ENCODE results near the gene MAP2K5. TPM values are rescaled to one million over a fixed set of nuclear protein-coding genes. Genes with fewer than 3 reads are reported as not detected.

The MAP2K5 gene
- total RNA-seq, 1 donor from 2014 or later = 28.2 TPM

GRCh38 chr15:67738056-67738455 lies 195.6 kb downstream of the MAP2K5 start:
- DNase-seq (ENCODE audit: low spot score) = no peak
- intact Hi-C loops (cut with DNase I) = no loop called here

DNA sequence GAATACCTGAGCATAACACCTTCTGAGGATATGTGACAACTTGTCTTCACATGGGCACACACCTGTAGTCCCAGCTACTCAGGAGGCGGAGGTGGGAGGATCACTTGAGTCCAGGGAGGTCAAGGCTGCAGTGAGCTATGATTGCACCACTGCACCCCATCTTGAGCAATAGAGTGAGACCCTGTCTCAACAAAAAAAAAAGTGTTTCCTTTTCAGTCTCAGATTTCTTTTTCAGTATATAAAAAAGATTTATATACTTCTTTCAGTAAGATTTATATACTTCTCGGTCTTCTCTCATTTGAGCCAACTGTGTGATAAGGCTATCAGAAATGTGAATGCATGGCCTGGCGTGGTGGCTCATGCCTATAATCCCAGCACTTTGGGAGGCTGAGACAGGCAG lies 197.9 kb downstream of the MAP2K5 start:
- no peak for DNase-seq (ENCODE audit: low spot score)
- intact Hi-C loops (cut with DNase I) = no loop called here

DNA sequence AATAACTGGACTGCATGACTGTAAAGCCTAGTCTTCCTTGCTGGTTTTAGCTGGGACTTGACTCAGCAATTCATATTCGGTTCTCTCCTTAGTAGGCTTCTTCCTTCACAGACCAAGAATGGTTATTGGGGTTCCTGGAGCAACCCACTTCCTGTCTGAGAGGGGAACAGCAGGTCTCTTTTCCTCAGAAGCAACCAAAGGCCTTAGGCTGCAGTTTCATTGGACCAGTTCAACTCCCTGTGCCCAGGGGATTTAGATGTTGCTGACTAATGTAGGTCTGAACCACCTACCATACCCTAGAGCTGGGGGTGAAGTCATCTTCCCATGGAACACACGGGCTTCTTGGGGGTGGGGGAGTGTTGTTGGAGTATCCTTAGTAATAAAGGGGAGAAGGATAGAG lies 198.8 kb downstream of the MAP2K5 start:
- no peak for DNase-seq (ENCODE audit: low spot score)
- intact Hi-C loops (cut with DNase I) = no loop called here

- intact Hi-C loops (cut with DNase I) = no loop called here
- DNase-seq (ENCODE audit: low spot score) = no peak
These were observed 201.1 kb downstream of the MAP2K5 start for GRCh38 chr15:67743558-67743957.

DNA sequence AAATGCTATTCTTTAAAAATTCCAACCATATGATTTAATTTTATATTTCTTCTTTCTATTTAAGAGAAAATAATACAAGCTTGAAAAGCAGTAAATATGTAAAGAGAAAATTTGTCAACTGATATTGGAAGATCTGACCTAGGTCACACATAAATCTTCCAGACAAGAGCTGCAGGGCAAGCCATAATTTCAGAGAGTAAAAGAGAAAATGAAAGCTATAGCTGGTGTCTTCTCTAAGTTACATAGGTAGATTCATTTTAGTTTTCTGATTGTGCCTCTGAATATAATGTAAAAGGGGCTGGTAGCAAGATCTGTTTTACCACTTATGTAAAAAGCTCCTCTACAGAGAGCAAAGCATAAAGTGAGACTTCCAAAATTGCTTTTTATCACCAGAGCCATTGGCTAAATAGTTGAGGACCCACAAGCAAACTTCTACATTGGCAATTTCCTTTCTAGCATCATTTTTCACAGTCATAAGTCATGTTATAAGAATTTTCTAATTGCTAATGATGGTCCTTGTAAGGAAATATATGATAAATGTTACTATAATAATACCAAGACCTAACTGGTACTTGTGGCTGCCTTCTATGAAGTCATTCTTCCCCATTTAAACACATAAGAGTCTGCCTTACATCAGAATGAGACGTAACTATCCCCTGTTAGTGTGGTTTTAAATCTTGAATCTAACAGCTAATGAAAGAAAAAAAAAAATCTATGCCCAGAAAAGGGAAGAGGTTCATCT lies 202.0 kb downstream of the MAP2K5 start:
- intact Hi-C loops (cut with DNase I) = no loop called here
- DNase-seq (ENCODE audit: low spot score) = no peak

DNA sequence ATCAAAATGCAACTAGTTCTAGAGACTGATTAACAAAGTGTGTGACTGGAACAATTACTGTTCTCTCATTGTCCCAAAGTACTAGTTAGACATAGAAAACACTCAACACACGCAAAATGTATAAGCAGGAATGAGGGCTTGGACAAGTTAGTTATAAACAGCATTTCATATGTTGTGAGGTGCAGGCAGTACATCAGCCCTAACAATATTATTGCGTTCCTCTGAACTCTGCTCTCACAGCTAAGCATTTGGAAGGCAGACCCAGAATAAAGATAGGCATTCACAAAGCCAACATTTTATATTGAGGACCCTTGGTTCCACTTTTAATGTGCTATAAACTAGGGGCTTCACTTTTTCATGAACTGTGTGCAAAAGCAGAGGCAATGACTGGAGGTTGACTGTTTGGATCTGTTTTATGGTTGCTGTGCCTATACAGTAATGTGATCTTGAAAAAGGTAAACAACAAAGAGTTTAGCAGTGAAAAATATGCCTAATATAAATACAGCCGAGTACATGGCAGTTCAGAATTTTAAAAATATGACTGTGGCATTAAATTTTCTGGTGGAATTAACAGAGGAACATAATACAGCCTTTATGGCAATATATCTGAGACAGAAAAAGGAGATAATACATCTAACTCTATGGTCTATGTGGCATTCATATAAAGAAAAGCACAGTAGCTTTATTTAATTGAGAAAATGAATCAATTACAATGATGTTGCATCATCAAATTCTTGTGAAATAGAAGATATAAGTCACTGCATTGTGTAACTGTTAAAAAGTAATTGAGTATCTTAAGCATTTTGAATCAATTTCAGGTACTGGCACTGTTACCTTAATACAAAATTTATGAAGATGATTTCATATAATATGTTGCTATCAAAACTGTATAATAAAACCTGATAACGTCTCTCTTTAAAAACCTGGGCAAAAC lies 202.8 kb downstream of the MAP2K5 start:
- intact Hi-C loops (cut with DNase I) = no loop called here
- DNase-seq (ENCODE audit: low spot score) = no peak

- intact Hi-C loops (cut with DNase I) = no loop called here
- no peak for DNase-seq (ENCODE audit: low spot score)
These were observed 203.5 kb downstream of the MAP2K5 start for GRCh38 chr15:67746022-67746421.

- DNase-seq (ENCODE audit: low spot score) = no peak
These were observed 203.9 kb downstream of the MAP2K5 start for GRCh38 chr15:67746450-67746849.

DNA sequence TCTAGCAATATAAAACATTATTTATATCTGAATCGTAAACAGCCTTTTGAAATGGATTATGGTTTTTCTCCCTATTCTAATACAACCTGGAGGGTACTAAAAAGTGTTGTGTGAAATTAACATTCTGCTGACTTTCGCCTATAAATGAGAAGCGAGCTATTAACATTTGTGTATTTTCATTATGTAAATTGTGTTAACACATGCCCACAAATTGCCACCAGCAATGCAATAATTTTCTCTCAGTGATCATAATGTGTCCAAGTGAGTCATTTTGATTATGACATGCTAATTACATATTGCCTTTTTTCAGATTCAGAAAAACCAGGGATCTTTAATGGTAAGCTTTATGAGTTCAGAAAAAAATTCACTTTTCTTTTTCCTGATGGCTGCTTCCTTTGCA lies 205.4 kb downstream of the MAP2K5 start:
- intact Hi-C loops (cut with DNase I) = no loop called here
- DNase-seq (ENCODE audit: low spot score) = no peak

More at GRCh38 chr15:67746450-67746849, 203.9 kb downstream of the MAP2K5 start:
- intact Hi-C loops (cut with DNase I) = no loop called here

DNA sequence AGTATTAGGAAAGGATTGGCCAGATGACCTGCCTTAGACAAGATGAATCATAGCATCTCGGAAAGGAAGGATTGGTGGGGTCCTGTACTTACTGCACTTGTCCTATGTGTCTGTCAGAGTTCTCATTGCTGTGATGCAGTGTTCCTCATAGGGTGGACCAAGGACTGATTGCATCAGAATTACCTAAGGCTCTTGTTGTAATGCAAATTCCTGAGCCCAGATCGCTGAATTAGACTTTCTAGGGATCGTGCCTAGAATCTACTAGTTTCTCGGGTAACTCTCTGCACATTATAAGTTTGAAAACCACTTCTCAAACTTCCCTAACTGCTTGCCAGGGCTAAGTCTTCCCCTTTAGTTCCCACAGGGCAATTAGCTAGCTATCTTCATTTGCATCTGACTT lies 207.9 kb downstream of the MAP2K5 start:
- intact Hi-C loops (cut with DNase I) = no loop called here
- no peak for DNase-seq (ENCODE audit: low spot score)

DNA sequence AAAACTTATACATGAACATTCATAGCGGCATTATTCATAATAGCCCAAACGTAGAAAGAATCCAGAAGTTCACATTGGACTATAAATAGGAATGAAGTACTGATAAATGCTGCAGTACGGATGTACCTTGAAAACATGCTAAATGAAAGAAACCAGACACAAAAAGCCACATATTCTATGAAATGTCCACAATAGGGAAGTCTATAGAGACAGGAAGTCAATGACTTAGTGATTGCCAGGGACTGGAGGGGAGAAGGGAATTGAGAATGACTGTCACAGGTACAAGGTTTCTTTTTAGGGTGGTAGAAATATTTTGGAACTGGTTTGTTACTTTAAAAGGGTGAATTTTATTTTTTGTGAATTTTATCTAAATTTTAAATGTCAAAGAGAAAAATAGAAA lies 211.4 kb downstream of the MAP2K5 start:
- intact Hi-C loops (cut with DNase I) = no loop called here
- no peak for DNase-seq (ENCODE audit: low spot score)

DNA sequence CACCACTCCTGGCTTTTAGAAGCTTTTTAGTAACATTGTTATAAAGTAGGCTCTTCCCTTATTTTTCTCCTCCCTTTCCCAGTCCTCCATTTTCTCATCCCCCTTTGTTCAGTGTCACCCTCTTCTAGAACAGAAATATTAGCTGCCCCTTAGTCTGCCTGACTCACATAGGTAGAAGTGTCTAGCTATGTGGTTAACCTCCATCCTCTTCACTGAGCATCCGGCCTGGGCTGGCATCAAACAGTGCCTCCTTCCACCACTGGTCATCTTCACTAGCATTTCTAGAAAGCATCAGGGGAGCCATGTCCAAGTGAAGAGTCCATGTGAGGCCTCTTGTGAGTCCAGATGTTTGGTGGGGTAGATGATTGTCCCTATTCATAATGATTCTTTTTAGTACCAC lies 212.8 kb downstream of the MAP2K5 start:
- intact Hi-C loops (cut with DNase I) = no loop called here
- no peak for DNase-seq (ENCODE audit: low spot score)

- intact Hi-C loops (cut with DNase I) = no loop called here
These were observed 213.4 kb downstream of the MAP2K5 start for GRCh38 chr15:67755936-67756335.

DNA sequence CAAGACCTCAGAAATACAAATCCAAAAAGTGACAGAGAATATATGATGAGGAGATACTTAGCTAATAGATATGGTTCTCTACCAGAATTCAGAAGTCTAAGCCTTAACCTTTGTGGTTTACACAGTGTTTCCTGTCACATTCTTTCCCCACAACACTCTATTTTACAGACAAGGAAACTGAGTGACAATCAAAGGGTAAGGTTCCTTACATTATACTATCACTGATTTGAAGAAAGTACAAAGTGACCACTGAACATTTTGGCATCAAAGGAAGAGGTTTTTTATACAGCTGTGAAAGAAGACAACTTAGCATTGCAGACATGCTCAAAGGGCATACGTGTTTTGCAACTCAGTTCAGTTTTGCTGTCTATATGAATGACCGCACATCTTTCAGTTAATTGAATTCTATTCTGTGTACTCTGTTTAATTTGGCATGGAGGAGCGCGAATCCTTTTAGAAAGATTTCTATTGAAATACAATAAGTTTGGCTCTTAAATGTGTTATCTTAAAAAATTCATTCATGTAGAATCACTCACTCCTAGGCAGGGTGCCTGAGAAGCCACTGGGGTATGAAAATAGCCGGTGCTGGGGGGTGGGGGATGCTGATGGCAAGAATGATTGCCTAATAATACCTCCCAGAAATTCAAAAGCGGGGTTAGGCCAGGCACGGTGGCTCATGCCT lies 216.3 kb downstream of the MAP2K5 start:
- intact Hi-C loops (cut with DNase I) = no loop called here
- DNase-seq (ENCODE audit: low spot score) = no peak

More at GRCh38 chr15:67755936-67756335, 213.4 kb downstream of the MAP2K5 start:
- DNase-seq (ENCODE audit: low spot score) = no peak

- DNase-seq (ENCODE audit: low spot score) = no peak
- intact Hi-C loops (cut with DNase I) = no loop called here
These were observed 218.4 kb downstream of the MAP2K5 start for GRCh38 chr15:67760901-67761300.

- DNase-seq (ENCODE audit: low spot score) = no peak
- intact Hi-C loops (cut with DNase I) = no loop called here
These were observed 218.8 kb downstream of the MAP2K5 start for GRCh38 chr15:67761343-67761742.

GRCh38 chr15:67762610-67763368 lies 220.3 kb downstream of the MAP2K5 start:
- intact Hi-C loops (cut with DNase I) = no loop called here
- no peak for DNase-seq (ENCODE audit: low spot score)

DNA sequence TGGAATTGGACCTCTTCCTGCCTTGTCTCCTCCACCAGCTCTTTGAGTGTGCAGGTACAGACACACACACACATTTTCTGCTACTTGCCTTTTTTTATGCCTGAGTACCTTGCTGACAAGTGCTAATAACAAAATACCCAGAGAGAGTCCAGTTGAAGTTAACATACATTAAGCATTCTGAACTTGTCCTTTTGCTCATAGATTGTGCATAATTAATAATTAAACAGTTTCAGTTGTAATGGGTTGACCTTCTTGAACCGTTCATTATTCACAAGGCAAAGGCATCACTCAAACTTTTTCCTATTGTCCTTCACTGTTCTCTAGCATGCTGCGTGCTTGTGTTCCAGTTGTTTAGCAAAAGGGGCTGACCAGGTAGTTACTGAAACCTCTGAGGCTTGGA lies 223.2 kb downstream of the MAP2K5 start:
- intact Hi-C loops (cut with DNase I) = no loop called here

DNA sequence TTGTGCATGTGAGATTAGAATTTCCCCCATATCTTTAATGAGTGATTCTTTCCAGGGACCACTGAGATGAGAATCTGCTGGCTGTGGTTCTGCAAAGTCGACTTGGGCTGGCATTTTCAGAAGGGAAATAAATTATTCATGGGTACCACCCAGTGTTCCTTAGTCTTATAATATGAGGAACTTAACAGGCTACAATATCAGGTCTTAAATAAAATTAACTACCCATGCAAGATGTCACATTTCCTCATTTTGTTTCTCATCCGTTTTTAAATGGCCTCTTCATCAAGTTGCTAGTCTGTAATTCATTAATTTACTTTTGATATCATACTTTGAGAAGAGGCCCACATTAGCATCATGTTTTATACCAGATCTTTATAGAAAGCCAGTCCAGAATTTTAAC lies 224.5 kb downstream of the MAP2K5 start:
- no peak for DNase-seq (ENCODE audit: low spot score)
- intact Hi-C loops (cut with DNase I) = no loop called here

More for the DNA sequence above, 223.2 kb downstream of the MAP2K5 start:
- no peak for DNase-seq (ENCODE audit: low spot score)

Measured in cardiac septum (tissue), 1 donor.